Measurements from ENCODE around the gene ZNF474. TPM values are rescaled to one million over a fixed set of nuclear protein-coding genes. Genes with fewer than 3 reads are reported as not detected.

The ZNF474 gene
- total RNA-seq, 1 donor from 2014 or later: 1.6 TPM

DNA sequence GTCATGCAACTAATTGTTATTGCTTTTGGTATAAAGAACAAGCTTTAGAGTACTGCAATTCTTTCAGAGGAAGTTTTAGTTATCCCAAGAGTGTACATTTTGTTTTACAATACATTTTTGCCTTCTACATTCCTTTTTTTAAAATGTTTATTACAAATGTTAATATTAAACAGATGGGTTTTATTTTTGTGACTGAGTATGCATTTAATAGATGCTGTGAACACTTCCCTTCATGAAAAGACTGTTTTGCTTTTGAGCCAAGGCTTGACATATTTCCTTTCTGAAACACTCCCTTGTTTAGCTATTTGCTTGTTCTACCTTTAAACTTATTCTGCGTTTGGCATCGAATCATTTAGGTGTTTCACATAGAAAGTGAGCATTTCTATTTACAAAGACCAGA, 14.8 kb upstream of the ZNF474 start:
- no peak for FAIRE-seq
- no peak for DNase-seq (ENCODE audit: low spot score in 2 of 2)

DNA sequence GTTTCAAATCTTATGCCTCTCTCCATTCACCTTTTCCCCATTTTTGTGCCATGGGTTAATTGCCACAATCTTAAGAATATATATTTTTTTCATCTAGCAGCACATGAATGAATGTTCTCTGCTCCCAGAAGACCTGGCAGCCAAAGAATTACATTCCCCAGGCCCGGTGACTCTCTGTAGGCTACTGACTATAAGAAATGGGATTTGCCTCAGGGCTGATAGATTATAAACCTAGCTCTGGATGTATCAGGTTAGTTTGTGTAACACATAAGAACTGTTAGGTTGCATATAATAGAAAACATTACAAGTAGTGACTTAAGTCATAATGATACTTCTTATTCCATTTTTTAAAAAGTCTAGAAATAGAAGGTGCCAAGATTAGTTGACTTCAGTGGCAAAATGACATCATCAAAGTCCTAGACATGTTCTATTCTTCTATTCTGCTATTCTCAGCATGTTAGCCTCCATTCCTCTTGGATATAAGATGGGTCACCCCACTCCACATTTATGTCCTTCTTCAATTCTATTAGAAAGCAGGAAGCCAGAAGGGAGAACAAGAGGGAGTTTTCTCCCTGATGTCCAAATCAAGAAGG, 10.9 kb upstream of the ZNF474 start:
- DNase-seq (ENCODE audit: low spot score in 2 of 2): no peak
- no peak for FAIRE-seq

DNA sequence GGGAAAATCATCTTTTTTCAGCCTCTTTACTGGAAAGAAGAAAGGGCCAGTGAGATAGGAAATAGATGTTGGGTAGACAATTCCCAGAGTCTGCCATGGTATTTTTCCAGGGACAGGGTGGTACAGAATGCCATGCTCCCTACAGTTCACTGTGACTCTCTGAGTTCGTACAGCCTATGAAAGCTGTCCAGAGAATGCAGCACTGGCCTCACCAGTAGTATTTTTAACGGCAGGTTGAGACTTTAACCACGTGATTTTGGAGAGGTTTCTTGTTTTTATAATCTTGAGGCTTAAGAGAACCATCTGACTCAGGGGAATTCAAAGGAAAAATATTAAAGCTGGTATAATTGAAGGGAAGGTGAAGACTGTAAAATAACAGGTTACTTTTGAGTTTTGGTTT, 10.1 kb upstream of the ZNF474 start:
- no peak for FAIRE-seq
- DNase-seq (ENCODE audit: low spot score in 2 of 2): no peak

DNA sequence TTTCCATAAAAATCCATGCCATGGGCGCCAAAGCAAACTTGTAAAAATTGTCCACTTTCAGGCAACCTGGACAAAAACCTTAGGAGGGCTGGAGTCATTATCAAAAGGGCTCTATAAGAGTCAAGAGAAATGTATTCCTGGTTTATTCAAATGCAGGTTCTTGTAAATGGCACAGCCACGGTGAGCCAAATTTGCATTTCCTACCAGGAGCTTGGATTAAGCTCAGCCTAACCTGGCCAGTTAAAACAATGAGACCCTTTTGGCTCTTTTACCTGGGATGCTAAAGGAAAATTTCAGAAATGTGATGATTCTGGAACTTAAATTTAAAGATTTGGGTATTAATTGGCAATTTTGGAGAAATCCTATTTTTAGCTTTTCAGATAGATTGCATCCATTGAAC, 8.9 kb upstream of the ZNF474 start:
- FAIRE-seq: no peak
- DNase-seq (ENCODE audit: low spot score in 2 of 2): no peak

DNA sequence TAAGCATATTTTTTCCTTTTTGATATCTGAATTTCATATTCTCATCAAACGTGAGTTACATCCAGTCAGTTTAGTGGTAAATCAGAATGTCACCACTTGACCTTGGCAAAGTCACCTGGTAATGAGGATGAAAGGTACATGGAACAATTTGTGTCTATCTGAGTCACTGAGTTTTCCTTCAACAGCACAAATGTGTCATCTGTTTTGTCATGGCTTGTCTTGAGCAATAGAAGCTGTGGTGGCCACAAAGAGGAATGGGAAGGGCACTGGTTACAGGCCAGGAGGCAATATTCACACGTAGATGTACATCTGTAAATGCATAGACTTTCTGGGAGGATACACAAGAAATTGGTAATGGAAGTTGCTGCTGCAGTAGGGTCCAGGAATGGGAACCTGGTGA, 8.4 kb upstream of the ZNF474 start:
- FAIRE-seq (no peak), DNase-seq (ENCODE audit: low spot score in 2 of 2) (no peak)

DNA sequence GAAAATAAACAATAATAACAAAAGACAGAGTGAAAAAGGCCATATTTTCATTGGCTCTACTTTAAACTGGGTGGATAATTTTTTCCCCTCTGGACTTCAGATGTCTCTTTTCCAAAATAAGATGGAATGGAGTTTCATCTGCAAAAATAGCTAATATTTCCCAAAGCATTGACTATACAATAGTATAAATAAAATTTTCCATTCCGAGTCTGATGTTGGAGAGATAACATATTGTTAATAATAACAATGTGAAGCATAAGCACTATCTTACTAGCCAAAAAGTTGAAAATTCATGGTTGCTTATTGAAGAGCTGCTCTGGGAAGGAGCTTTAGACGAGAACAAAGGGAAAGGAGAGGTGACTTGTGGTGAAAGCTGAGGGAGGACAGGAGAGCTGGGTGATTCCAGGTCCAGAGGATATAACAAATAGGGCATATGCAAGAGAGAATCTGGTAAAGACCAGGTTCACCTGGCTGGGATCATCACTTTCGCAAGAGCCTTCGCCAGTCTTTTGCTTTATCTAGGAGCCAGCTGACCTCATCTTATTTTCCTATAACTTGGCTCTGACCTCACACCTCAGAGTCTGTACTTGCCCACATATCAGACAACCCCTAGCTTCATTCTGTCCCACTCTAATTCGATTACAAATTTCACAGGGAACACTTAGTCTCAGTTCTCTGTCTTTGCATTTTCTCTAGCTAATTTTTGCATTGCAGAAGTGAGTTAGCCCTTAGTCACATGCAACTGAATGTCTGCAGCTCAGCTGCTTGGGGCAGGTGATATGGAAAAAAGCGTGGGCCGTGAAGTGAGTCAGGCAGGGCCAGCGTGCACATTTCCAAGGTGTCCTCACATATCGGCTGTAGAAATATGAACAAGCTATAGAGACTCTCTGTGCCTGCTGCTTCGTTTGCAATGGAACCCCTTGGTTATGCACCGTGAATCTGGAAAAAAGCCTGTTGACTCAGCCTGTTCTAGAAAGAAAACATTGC, 7.6 kb upstream of the ZNF474 start:
- DNase-seq (ENCODE audit: low spot score in 2 of 2) (no peak), FAIRE-seq (no peak)

DNA sequence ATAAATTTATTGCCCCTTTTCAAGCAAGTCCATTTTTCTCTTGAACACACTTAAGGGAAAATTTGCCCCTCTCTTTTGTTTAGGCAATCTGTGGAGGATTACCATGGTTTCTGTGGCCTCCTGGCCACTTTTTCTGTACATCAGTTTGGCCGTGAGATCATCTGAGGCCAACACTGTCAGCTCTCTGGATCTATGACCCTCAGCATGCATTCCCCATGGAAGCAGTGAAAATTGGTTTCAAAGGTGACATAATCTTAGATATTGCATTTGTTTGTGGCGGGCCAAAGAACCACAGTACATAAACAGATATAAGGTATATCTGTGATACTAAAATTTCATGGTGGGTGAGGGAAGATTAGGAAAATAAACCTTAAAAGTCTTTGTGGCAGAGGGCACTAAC, 4.6 kb upstream of the ZNF474 start:
- FAIRE-seq: no peak
- DNase-seq (ENCODE audit: low spot score in 2 of 2): no peak

DNA sequence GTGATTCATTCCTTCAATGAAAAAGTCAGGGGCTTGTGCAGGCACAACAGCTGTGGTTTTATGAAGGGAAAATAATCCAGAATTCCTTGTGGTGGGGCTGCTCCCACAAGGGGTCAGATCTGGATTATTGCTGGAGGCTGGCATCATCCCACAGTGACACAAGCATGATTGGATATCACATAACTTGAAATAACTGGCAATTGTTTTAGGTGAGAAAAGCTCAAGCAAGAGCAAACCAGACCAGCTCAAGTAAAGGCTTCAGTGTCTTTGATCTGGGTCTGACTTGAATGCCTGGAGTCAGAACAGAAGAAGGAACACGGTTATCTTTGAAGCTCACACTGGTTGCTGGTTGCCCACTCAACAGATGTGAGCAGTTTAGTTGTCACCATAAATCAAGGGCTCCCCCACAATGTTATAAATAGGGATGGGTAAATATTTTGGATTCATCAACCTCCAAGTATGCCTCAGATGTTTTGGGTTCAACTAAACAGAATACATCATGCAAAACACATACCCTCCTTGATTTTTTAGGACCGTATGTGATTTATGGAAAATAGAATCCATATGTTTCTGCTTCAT, 3.1 kb upstream of the ZNF474 start:
- FAIRE-seq (no peak), DNase-seq (ENCODE audit: low spot score in 2 of 2) (no peak)

DNA sequence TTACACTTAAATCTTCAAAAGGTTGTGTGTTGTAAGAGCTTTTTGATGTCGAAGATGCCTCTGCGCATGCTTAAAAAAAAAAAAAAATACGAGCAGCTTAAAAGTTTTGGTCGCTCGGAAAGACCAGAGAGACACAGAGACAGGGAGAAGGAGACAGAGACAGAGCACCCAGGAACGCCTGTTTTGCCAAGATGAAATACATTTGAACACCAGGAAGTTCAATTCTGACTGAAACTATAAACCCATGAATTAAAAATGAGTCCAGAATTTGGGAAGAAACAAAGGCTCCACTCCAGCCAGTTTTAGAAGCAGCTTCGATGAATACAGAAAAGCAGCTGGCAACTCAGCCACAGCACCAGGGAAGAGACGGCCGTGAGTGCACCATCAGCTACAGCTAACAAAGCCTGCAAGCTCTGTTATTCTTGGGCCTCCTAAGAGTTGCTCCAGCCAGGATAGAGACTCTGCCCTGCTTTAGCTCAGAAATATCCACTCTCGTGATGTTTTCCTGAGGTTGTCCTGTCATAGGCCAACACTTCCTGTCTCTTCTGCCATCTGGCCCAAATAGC, 2.5 kb upstream of the ZNF474 start:
- FAIRE-seq: no peak
- no peak for DNase-seq (ENCODE audit: low spot score in 2 of 2)

DNA sequence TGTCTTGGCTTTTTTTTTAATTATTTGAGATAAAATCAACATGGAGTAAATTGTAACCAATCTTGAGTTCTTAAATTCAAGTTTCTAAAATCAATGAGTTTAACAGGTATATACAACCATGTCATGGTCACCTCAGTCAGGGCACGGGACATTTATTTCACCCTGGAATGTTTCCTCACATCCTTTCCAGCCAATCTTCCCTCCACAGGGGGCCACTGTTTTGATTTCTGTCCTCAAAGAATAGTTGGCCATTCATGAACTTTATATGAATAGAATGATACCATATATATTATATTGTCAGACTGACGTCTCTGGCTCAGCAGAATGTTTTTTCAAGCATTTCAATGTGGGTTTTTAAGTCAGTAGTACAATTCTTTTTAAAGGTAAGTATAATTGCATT, 806 bp downstream of the ZNF474 start:
- no peak for FAIRE-seq
- DNase-seq (ENCODE audit: low spot score in 2 of 2): no peak

DNA sequence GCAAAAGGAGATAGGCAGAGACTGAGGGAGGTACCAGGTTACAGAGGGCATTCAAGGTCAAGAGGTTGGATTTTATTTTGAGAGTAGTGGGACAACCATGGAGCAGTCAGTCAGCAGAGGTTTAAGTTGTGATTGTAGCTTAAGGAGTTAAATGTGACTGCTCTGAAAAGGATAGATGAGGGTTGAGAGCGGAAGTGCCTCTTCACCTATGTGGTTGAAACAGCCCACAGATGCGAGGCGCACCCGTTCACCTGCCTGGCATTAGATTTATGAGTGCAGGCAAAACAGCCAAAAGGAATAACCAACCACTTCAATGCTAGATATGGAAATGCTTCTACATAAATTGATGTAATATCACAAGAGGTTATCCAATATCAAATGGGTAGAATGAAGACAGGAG, 8.4 kb downstream of the ZNF474 start:
- FAIRE-seq (no peak), DNase-seq (ENCODE audit: low spot score in 2 of 2) (no peak)

DNA sequence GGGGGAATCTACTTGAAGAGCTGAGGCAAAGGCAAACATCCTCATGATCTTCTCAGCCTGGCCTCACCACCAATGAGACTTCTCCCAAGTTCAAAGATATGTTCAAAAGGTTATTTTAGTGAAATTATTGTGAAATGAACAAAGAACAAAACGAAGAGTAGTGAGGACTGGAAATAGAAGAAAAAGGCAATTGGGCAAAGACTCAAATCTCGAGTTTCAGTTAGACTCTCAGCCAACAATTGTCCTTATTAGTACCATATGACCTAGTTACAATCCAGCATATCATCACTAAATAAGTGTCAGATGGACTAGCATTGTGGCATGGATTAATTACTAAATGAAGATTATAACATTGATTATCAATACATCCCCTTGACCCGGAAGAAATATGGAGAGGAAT, 9.0 kb downstream of the ZNF474 start:
- no peak for FAIRE-seq

DNA sequence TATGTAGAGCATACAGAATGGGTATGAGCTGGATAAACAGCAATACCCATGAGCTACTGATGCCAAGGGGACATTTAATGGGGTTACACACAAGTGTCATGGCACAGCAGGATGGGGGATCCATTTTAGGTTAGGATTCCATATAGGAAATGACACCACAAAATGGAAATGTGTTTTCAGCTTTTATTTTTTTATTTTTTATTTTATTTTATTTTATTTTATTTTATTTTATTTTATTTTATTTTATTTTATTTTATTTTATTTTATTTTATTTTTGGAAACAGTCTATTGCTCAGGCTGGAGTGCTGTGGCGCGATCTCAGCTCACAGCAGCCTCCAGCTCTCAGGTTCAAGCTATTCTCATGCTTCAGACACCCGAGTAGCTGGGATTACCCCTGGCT, 11.6 kb downstream of the ZNF474 start:
- no peak for FAIRE-seq
- no peak for DNase-seq (ENCODE audit: low spot score in 2 of 2)

More for the DNA sequence above, 9.0 kb downstream of the ZNF474 start:
- no peak for DNase-seq (ENCODE audit: low spot score in 2 of 2)

DNA sequence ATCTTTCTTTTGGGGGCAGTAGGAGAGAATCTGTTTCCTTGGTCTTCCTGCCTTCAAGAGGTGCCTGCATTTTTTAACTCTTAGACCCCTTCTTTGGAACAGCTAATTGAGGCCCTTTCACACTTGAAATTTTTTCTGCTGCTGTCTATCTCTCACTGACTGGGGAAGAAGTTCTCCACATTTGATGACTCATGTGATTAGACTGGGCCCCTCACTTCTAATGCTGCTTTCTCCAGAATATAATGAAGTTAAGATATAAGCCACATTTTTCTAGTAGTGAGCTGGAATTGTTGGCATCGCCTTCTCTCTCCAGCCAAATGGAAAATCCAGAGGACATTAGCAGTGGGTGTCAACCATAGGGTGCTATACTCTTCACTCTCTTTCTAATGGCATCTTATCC, 12.4 kb downstream of the ZNF474 start:
- FAIRE-seq: no peak
- no peak for DNase-seq (ENCODE audit: low spot score in 2 of 2)

DNA sequence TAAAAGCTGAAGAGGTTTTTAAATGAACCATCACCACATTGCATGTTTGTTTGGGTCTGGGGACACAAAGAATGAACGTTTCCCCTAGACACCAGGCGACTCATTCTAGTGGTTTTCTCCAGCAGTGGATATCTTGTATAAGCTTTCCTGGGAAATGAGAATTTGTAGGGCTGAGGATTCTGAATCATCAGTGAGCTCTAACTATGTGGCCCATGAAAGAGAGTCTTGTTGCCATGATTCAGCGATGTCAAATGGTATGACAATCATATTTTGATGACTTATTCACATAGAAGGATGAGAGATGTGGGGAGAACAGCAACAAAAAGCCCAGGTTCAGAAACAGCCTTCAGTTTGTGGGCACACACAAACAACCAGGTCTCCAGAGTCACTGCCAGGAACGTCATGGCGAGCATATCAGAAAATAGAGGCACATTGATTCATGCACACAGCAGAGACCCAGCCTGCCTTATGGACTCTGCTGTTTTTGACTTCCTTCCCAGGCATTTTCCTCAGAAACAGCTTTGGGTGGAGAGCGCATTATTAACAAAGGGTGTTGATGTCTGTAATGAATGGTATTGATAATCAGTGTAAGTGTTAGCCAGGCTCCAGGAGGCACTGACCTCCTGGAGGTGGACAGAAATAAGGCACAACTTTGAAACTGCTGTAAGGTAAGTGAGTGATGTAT, 13.3 kb downstream of the ZNF474 start:
- no peak for FAIRE-seq
- DNase-seq (ENCODE audit: low spot score in 2 of 2): no peak

DNA sequence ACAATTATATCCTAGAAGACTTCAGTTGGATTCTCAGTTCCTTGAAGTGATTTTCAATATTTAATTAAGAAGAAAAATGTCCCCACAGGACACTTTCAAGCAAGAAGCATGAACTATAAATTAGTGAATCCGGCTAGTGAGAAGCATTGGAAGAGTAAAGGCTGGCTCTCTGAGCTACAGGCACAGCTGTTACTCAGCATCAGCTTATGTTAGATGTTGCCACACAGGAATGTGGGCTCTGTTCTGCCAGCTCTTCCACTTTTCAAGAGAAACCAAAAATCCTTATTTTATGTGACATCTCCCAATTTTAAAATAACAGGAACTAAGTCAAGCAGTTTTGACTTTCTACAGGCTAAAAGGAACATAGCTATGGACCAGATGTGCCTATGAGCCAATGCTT, 14.9 kb downstream of the ZNF474 start:
- FAIRE-seq: no peak
- DNase-seq (ENCODE audit: low spot score in 2 of 2): no peak

DNA sequence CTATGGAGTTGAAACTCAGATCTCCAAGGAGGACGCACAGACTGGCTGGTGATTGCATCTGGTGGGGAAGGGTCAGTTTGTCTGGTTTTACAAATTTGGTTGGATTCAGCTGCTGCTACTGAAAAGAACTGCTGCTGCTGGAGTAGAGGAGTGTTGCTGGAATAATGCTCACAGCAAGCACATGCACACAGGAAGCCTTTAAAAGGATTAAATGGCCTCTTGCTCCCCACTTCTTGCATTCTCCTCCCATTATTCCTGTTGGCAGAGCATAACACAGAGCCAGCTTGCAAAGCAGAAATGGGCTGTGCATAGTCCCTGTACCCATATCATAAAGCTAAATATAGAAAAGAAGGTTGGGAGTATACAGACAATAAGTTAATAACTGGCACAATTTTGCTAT, 16.6 kb downstream of the ZNF474 start:
- FAIRE-seq (no peak), DNase-seq (ENCODE audit: low spot score in 2 of 2) (no peak)

DNA sequence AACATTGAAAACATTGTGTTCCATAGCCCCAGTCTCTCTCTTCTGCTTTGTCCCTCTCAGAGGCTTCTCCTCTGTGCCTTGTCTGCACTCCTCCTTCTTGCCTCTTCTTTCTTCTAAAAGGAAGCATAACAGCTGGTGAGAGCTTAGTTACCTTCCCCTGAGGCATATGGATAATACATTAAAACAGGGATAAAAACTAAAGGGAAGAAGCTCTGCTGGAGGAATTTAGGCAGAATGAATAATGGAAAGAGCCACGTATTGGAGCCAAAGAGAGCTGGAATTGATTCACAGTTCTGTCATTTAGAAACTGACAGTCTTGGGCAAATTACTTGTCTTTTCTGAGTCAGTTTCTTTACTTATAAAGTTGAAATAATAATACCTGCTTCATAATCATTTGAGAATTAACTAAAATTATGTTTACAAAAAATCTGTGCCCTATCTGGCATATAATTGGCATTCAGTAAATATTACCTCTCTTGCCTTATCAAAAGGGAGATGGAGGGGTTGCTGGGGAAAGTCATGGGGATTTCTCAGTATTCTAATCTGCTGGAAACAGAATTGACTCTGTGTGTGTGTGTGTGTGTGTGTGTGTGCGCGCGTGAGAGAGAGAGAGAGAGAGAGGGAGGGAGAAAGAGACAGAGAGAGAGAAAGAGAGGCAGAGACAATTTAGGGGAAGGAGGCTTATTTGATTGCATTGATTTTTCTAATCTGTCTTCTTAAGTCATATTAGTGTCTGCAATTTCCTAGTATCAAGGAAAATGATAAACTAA, 20.2 kb downstream of the ZNF474 start:
- no peak for DNase-seq (ENCODE audit: low spot score in 2 of 2)
- no peak for FAIRE-seq

DNA sequence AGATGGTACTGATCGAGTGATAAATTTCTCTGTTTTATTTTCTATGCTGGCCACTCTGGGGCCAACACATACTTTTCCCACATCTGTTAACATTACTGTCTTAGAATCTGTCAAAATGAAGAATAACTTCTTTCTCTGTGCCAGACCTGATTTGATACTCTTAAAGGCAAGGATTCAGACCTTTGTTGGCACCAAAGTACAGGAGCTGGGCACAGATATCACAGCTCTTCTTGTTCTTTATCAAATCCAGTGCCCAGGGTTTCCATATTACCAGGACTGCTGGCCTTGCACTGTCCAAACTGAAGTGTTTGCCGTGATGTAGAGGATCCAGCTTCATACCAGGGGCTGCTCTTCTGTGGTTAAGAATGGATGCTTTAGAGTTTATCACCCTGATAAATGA, 20.9 kb downstream of the ZNF474 start:
- DNase-seq (ENCODE audit: low spot score in 2 of 2) (no peak), FAIRE-seq (no peak)

DNA sequence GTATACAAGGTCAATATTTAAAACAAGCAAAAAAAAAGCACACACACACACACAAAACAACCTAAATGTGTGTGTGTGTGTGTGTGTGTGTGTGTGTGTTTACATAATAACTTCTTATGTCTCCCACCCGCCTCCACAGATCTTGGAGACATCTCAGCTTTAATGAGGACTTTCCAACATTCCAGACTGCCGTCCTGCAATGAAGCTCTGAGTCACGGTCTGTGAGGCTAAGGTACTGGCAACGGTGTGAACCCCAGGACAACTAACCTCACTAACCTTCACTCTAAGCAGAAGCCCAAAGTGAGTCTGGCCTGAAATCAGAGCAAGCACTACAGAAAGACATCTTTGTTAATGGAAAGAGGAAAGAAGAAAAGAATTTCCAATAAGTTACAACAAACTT, 22.3 kb downstream of the ZNF474 start:
- FAIRE-seq (no peak), DNase-seq (ENCODE audit: low spot score in 2 of 2) (no peak)

All from frontal cortex (tissue), 4 donors.